B cell (primary cell): ENCODE measurements around the gene TRMT112. TPM values are rescaled to one million over a fixed set of nuclear protein-coding genes. Genes with fewer than 3 reads are reported as not detected.
A peak's percentile ranks its signal among the peaks of the same experiment; 100 is the strongest.

ENCODE experiments used
- ATAC-seq: fragments of 200-7000 bp; cut with Tn5 transposase; one replicate; pipeline ENCODE4 v1.10.0; 2021; ENCODE audit warnings: low read depth, mild to moderate bottlenecking, moderate number of reproducible peaks, moderate library complexity
- CTCF ChIA-PET: fragments of 350-600 bp; sonication (Branson Sonifier 250); formaldehyde crosslinking; loops from one replicate; lab custom pipeline; 2021; ENCODE audit warnings: antibody characterized with exemption, inconsistent platforms; lab: Charles Lee
- POLR2A ChIA-PET: fragments of 350-600 bp; sonication (Branson Sonifier 250); formaldehyde crosslinking; loops from one replicate; lab custom pipeline; 2021; ENCODE audit warnings: antibody characterized with exemption; lab: Charles Lee
- DNase-seq: peaks from one replicate; pipeline ENCODE4 v3.0.0; 2013
- H2AFZ ChIP-seq: 2 replicates; pipeline ENCODE4 v1.6.1; 2012; ENCODE audit warnings: mild to moderate bottlenecking, low read depth, low read length; ENCODE audit not compliant: insufficient read depth, poor library complexity, severe bottlenecking
- H3K27ac ChIP-seq, 2 donors: 1 replicate in 1 of 2; 2 replicates in 1 of 2; pipeline ENCODE4 v1.5.1; 2012 to 2013; ENCODE audit warnings: low read length in 2 of 2, mild to moderate bottlenecking in 2 of 2, moderate library complexity in 1 of 2
- H3K27me3 ChIP-seq, 4 experiments: fragments of 200-600 bp in 1 of 4; sonication (generic) in 1 of 4; replicated peaks in 1 of 4; 1 replicate in 2 of 4; 2 replicates in 2 of 4; pipeline versions ENCODE4 v1.6.1 to v1.7.0; 2013 to 2016; ENCODE audit warnings: low read length in 3 of 4, mild to moderate bottlenecking in 2 of 4, mixed read lengths in 1 of 4, moderate library complexity in 1 of 4; ENCODE audit not compliant: insufficient read depth in 4 of 4, control insufficient read depth in 3 of 4; ENCODE audit errors: control extremely low read depth in 1 of 4
- H3K36me3 ChIP-seq, 2 experiments: replicated peaks in 1 of 2; 1 replicate in 1 of 2; 2 replicates in 1 of 2; pipeline versions ENCODE4 v1.6.1 to v1.7.1; 2013; ENCODE audit warnings: low read length in 1 of 2; ENCODE audit not compliant: insufficient read depth in 2 of 2, control insufficient read depth in 1 of 2; ENCODE audit errors: control extremely low read depth in 1 of 2, extremely low read depth in 1 of 2
- H3K4me1 ChIP-seq, 2 donors: fragments of 200-600 bp in 1 of 2; sonication (generic) in 1 of 2; 1 replicate in 1 of 2; 2 replicates in 1 of 2; pipeline versions ENCODE4 v1.5.1 to v1.6.1; 2013 to 2017; ENCODE audit warnings: low read length in 2 of 2; ENCODE audit not compliant: control insufficient read depth in 2 of 2, insufficient read depth in 2 of 2
- H3K4me2 ChIP-seq: replicated peaks from 2 replicates; pipeline ENCODE3; 2012; ENCODE audit warnings: mild to moderate bottlenecking, low read depth, low read length; ENCODE audit not compliant: poor library complexity, severe bottlenecking
- H3K4me3 ChIP-seq, 5 experiments: fragments of 200-600 bp in 1 of 5; sonication (generic) in 1 of 5; 1 replicate in 3 of 5; 2 replicates in 2 of 5; pipeline versions ENCODE4 v1.5.1 to v1.7.0; 2011 to 2016; ENCODE audit warnings: low read length in 4 of 5, mild to moderate bottlenecking in 4 of 5, low read depth in 2 of 5, control low read depth in 1 of 5, moderate library complexity in 1 of 5; ENCODE audit not compliant: insufficient read depth in 1 of 5; ENCODE audit errors: control extremely low read depth in 1 of 5, extremely low read depth in 1 of 5
- H3K79me2 ChIP-seq: fragments of 200-600 bp; sonication (generic); one replicate; pipeline ENCODE4 v1.6.0; 2016; ENCODE audit warnings: low read length; ENCODE audit not compliant: control insufficient read depth, insufficient read depth
- H3K9ac ChIP-seq: fragments of 200-600 bp; sonication (generic); 2 replicates; pipeline ENCODE4 v1.6.1; 2017; ENCODE audit warnings: mild to moderate bottlenecking, low read length, moderate library complexity
- H3K9me3 ChIP-seq, 3 donors: one replicate each; pipeline versions ENCODE4 v1.6.1 to v1.7.1; 2013; ENCODE audit warnings: low read length in 2 of 3; ENCODE audit not compliant: control insufficient read depth in 2 of 3, insufficient read depth in 1 of 3; ENCODE audit errors: control extremely low read depth in 1 of 3
- H4K20me1 ChIP-seq: 2 replicates; pipeline ENCODE4 v1.6.0; 2012; ENCODE audit warnings: mild to moderate bottlenecking, low read length; ENCODE audit not compliant: insufficient read depth, control insufficient read depth, poor library complexity, severe bottlenecking
- H3K27ac Mint-ChIP-seq: one replicate; pipeline ENCODE4 v1.8.0; 2021; ENCODE audit warnings: mixed read lengths
- H3K27me3 Mint-ChIP-seq: one replicate; pipeline ENCODE4 v1.8.0; 2021; ENCODE audit warnings: mixed read lengths
- H3K4me1 Mint-ChIP-seq: one replicate; pipeline ENCODE4 v1.8.0; 2021; ENCODE audit warnings: mixed read lengths
- H3K4me3 Mint-ChIP-seq: one replicate; pipeline ENCODE4 v1.8.0; 2021; ENCODE audit warnings: mixed read lengths
- H3K9me3 Mint-ChIP-seq: one replicate; pipeline ENCODE4 v1.8.0; 2022; ENCODE audit warnings: mixed read lengths; ENCODE audit not compliant: insufficient read depth
- CTCF ChIP-seq: fragments of 200-600 bp; IDR thresholded peaks from one replicate; pipeline ENCODE4 v1.8.0; 2022; ENCODE audit warnings: antibody characterized with exemption, mild to moderate bottlenecking
- EZH2 ChIP-seq: IDR thresholded peaks from 2 replicates; pipeline ENCODE4 v1.6.1; 2012; ENCODE audit warnings: borderline replicate concordance, low read depth, mild to moderate bottlenecking, moderate library complexity, low read length; ENCODE audit not compliant: insufficient read depth, poor library complexity, severe bottlenecking
- WGBS: methylation state at CpG from one replicate; pipeline ENCODE4 v1.1.5; 2013; ENCODE audit warnings: missing lambda C conversion rate; ENCODE audit not compliant: insufficient coverage; 5-methylcytosine and 5-hydroxymethylcytosine counted together
- intact Hi-C: fragments of 100-400 bp; cut with micrococcal nuclease; formaldehyde crosslinking; loops from one replicate; pipeline ENCODE4 v1.10.0; 2022
- polyA plus RNA-seq: library from polyadenylated mRNA; depleted of rRNA; stranded (reverse); fragments of >200 nt; gene quantifications from 2 replicates; pipeline ENCODE4 v1.2.3, GENCODE V29; 2012
- total RNA-seq, 2 donors: library from RNA; stranded (reverse); fragments of 120-200 nt in 1 of 2; gene quantifications; 1 replicate in 1 of 2; 2 replicates in 1 of 2; pipeline versions ENCODE4 v1.2.3 to v1.2.4, GENCODE V29; 2013 to 2022

Gene TRMT112
- total and polyA plus RNA-seq, 2 donors (not counting 1 experiment from before 2014, with no cell fraction given), result 133 to 231 TPM

GRCh38 chr11:64333556-64333955 lies 16.2 kb upstream of the TRMT112 start:
- Histone ChIP-seq H4K20me1 (no peaks in the 10 kb centered on the region), H3K4me1 (peaks cover 20 to 35% of the 10 kb centered on the region in 2 donors), H2AFZ (no peak overlapping the region), H3K4me3 (no peak overlapping the region), H3K9me3 (no peaks in the 10 kb centered on the region), H3K4me2 (no peak overlapping the region), H3K27ac (no peak overlapping the region), H3K36me3 (peaks cover 0 to 10% of the 10 kb centered on the region in 2 experiments), H3K9ac (no peak overlapping the region), H3K27me3 (no peaks in the 10 kb centered on the region), H3K79me2 (peaks cover 18% of the 10 kb centered on the region)
- Mint-ChIP-seq H3K4me3 (no peak overlapping the region), H3K27ac (no peak overlapping the region), H3K4me1 (peaks cover 42% of the 10 kb centered on the region), H3K27me3 (no peaks in the 10 kb centered on the region), H3K9me3 (no peaks in the 10 kb centered on the region)
- ChIA-PET CTCF (interaction anchor here (0.7 to 5.2 kb wide), 5 partner anchors 16 to 1557 kb away, joined by 4 to 47 read pairs (median 15); partner anchors contain the start of genes CATSPERZ, ESRRA, PRDX5 and TRMT112), POLR2A (interaction anchor here (0.6 to 3.0 kb wide), 2 partner anchors 16 to 361 kb away, joined by 3 to 24 read pairs; partner anchors contain the start of genes PRDX5 and TRMT112)
- DNase-seq (no peak), ATAC-seq (no peak)
- 95% methylated on average over 7 of the region's 8 CpGs for WGBS
- no peak for TF ChIP-seq EZH2
- TF ChIP-seq CTCF, result no peak
- intact Hi-C loops, result no loop called here

- WGBS, result 20% methylated on average over 19 of the region's 20 CpGs
- Histone ChIP-seq H3K27ac (no peak overlapping the region), H3K79me2 (peaks cover 11% of the 10 kb centered on the region), H3K36me3 (no peaks in the 10 kb centered on the region), H3K9ac (no peak overlapping the region), H2AFZ (peak overlapping the region; percentile 44), H3K27me3 (no peaks in the 10 kb centered on the region), H3K4me2 (peak overlapping the region; percentile 55), H3K4me3 (no peak overlapping the region), H3K4me1 (peaks cover 20 to 32% of the 10 kb centered on the region in 2 donors), H3K9me3 (no peaks in the 10 kb centered on the region), H4K20me1 (no peaks in the 10 kb centered on the region)
- TF ChIP-seq CTCF (peak; percentile 66), EZH2 (no peak)
- intact Hi-C loops, result no loop called here
- no peaks in the 10 kb centered on the region for H3K9me3 Mint-ChIP-seq
- DNase-seq, result peak; percentile 69
- POLR2A ChIA-PET, result interaction anchor here (1.7 to 1.9 kb wide), 2 partner anchors 9 to 14 kb away, joined by 8 to 16 read pairs; partner anchors contain the start of genes CCDC88B, PRDX5 and TRMT112
- peak; percentile 23 for ATAC-seq
- peak overlapping the region; percentile 57 for H3K27ac Mint-ChIP-seq
- H3K27me3 Mint-ChIP-seq, result no peaks in the 10 kb centered on the region
- H3K4me3 Mint-ChIP-seq, result peak overlapping the region; percentile 27
- H3K4me1 Mint-ChIP-seq, result peaks cover 34% of the 10 kb centered on the region
- CTCF ChIA-PET, result interaction anchor here (0.6 to 5.2 kb wide), 13 partner anchors 10 to 430 kb away, joined by 3 to 47 read pairs (median 7); partner anchors contain the start of genes CATSPERZ, CCDC88B, ESRRA and PRDX5
Measured at GRCh38 chr11:64331569-64332371, 14.4 kb upstream of the TRMT112 start.
